GM12878 (cell line): ENCODE results near the gene SRSF8. TPM values are rescaled to one million over a fixed set of nuclear protein-coding genes. Genes with fewer than 3 reads are reported as not detected.

Source experiments
- ATAC-seq: fragments of 200-7000 bp; cut with Tn5 transposase; 3 replicates; pipeline ENCODE4 v1.9.1; 2020; ENCODE audit warnings: mild to moderate bottlenecking, moderate library complexity
- BruUV-seq: library from RNA; stranded (reverse); fragments of 400-500 nt; replicated peaks from 2 replicates; lab custom pipeline; 2021; lab: Mats Ljungman, UMichigan
- CTCF ChIA-PET: fragments of 300-600 bp; sonication (Branson Sonifier 250); formaldehyde crosslinking; extraction: SDS; loops from one replicate; lab custom pipeline; 2021; ENCODE audit warnings: inconsistent platforms; lab: Yijun Ruan, JAX
- POLR2A ChIA-PET: fragments of 350-600 bp; formaldehyde crosslinking; extraction: SDS; loops from one replicate; lab custom pipeline; 2021; ENCODE audit warnings: inconsistent platforms; lab: Charles Lee
- RAD21 ChIA-PET: fragments of 300-600 bp; sonication (Branson Sonifier 250); formaldehyde crosslinking; loops from one replicate; lab custom pipeline; 2023; ENCODE audit warnings: antibody characterized with exemption; ENCODE audit not compliant: unreplicated experiment; lab: Charles Lee
- SMC1A ChIA-PET: fragments of 300-600 bp; sonication (Branson Sonifier 250); formaldehyde crosslinking; loops from one replicate; lab custom pipeline; 2023; ENCODE audit not compliant: unreplicated experiment, uncharacterized antibody; lab: Charles Lee
- DNase-seq: peaks from one replicate; pipeline ENCODE4 v3.0.0-alpha.2; 2011; ENCODE audit warnings: low read depth, low spot score
- FAIRE-seq: peaks from 3 replicates; lab custom pipeline; 2011; peaks lifted over from hg19 to GRCh38; lab: Jason Lieb, UNC
- H2AFZ ChIP-seq: 2 replicates; pipeline ENCODE4 v1.6.0; 2011; ENCODE audit warnings: low read depth, low read length, control low read depth; ENCODE audit not compliant: control insufficient read depth
- H3K27ac ChIP-seq: 2 replicates; pipeline ENCODE4 v1.5.1; 2011; ENCODE audit warnings: control low read depth; ENCODE audit not compliant: control insufficient read depth, insufficient read depth
- H3K27me3 ChIP-seq, 2 experiments: replicated peaks in 1 of 2; 2 replicates each; pipeline versions ENCODE4 v1.6.0 to v1.6.1; 2011; ENCODE audit warnings: low read length in 1 of 2; ENCODE audit not compliant: control insufficient read depth in 2 of 2, insufficient read depth in 2 of 2
- H3K36me3 ChIP-seq, 2 experiments: 2 replicates each; pipeline ENCODE4 v1.5.1; 2011; ENCODE audit warnings: low read length in 1 of 2; ENCODE audit not compliant: control insufficient read depth in 2 of 2, insufficient read depth in 2 of 2
- H3K4me1 ChIP-seq: 2 replicates; pipeline ENCODE4 v1.6.1; 2011; ENCODE audit warnings: mild to moderate bottlenecking, low read length, moderate library complexity, mixed read lengths; ENCODE audit not compliant: control insufficient read depth, insufficient read depth
- H3K4me2 ChIP-seq: 2 replicates; pipeline ENCODE4 v1.6.0; 2011; ENCODE audit warnings: control low read depth; ENCODE audit not compliant: control insufficient read depth, insufficient read depth
- H3K4me3 ChIP-seq: fragments of 200-600 bp; sonication (generic); 2 replicates; pipeline ENCODE4 v1.5.1; 2016
- H3K79me2 ChIP-seq: 2 replicates; pipeline ENCODE4 v1.6.0; 2011; ENCODE audit warnings: low read length; ENCODE audit not compliant: control insufficient read depth, insufficient read depth
- H3K9ac ChIP-seq: 2 replicates; pipeline ENCODE4 v1.8.0; 2011; ENCODE audit warnings: low read length, control low read depth, mixed read lengths; ENCODE audit not compliant: control insufficient read depth, insufficient read depth
- H3K9me3 ChIP-seq: replicated peaks from 3 replicates; pipeline ENCODE4 v1.5.1; 2011; ENCODE audit warnings: mild to moderate bottlenecking, low read length; ENCODE audit not compliant: control insufficient read depth, insufficient read depth
- H4K20me1 ChIP-seq: 2 replicates; pipeline ENCODE4 v1.6.0; 2011; ENCODE audit not compliant: control insufficient read depth, insufficient read depth
- BMI1 ChIP-seq: fragments of 450-650 bp; IDR thresholded peaks from 2 replicates; pipeline ENCODE4 v1.6.1; 2016; ENCODE audit warnings: mild to moderate bottlenecking, moderate library complexity, borderline replicate concordance
- CHD2 ChIP-seq: IDR thresholded peaks from 2 replicates; pipeline ENCODE4 v1.6.1; 2011; ENCODE audit warnings: low read depth, low read length, improper control_type of control experiment, borderline replicate concordance
- CUX1 ChIP-seq: IDR thresholded peaks from 2 replicates; pipeline ENCODE4 v1.6.1; 2012; ENCODE audit warnings: improper control_type of control experiment, low read depth, low read length; ENCODE audit not compliant: insufficient replicate concordance
- GABPA ChIP-seq: IDR thresholded peaks from 2 replicates; pipeline ENCODE4 v1.6.1; 2014; ENCODE audit warnings: antibody characterized with exemption, low read depth, mild to moderate bottlenecking, inconsistent platforms
- PML ChIP-seq: IDR thresholded peaks from 2 replicates; pipeline ENCODE4 v1.6.1; 2012; ENCODE audit warnings: low read length, inconsistent platforms
- SIN3A ChIP-seq: IDR thresholded peaks from 2 replicates; pipeline ENCODE4 v1.6.1; 2012; ENCODE audit warnings: low read depth, low read length, improper control_type of control experiment
- WRNIP1 ChIP-seq: IDR thresholded peaks from 2 replicates; pipeline ENCODE4 v1.6.1; 2011; ENCODE audit warnings: low read depth, low read length, improper control_type of control experiment, borderline replicate concordance
- WGBS: methylation state at CpG from one replicate; pipeline ENCODE4 v1.1.6; 2016; ENCODE audit warnings: low lambda C conversion rate; ENCODE audit not compliant: insufficient replicate concordance, insufficient coverage; ENCODE audit errors: missing lambda C conversion rate; 5-methylcytosine and 5-hydroxymethylcytosine counted together
- in situ Hi-C: fragments of 300-500 bp; cut with MboI; formaldehyde crosslinking; loops from 9 replicates; pipeline ENCODE4 v1.14.3; 2018; ENCODE audit warnings: mixed read lengths
- intact Hi-C: fragments of 100-400 bp; cut with micrococcal nuclease; formaldehyde crosslinking; loops from one replicate; pipeline ENCODE4 v1.14.2; 2022; ENCODE audit not compliant: unreplicated experiment
- polyA plus RNA-seq, 11 experiments: library from polyadenylated mRNA; depleted of rRNA in 4 of 11; unstranded in 6 of 11; stranded (reverse) in 5 of 11; fragments of >200 nt; fragmentation: Nextera tagmentation in 4 of 11; fragmentation: Illumina TruSeq in 1 of 11; extraction: Ambion mirVana in 4 of 11; extraction: Trizol in 1 of 11; gene quantifications; 1 replicate in 1 of 11; 2 replicates in 10 of 11; pipeline versions ENCODE4 v1.2.1 to v1.2.3, GENCODE V29; 2011 to 2016; ENCODE audit warnings: inconsistent platforms in 2 of 11, missing spikeins in 2 of 11, low read depth in 1 of 11
- total RNA-seq, 4 experiments: library from RNA; depleted of rRNA in 3 of 4; stranded (reverse); fragments of >200 nt in 3 of 4; fragmentation: Illumina TruSeq in 1 of 4; extraction: Trizol in 1 of 4; gene quantifications; 2 replicates each; pipeline versions ENCODE4 v1.2.1 to v1.2.3, GENCODE V29; 2013 to 2021
- TF ChIP-seq, protein P1 (sequence below): fragments of 450-650 bp; IDR thresholded peaks from 2 replicates; pipeline ENCODE4 v1.6.1; 2017; ENCODE audit warnings: antibody characterized with exemption, mild to moderate bottlenecking, moderate library complexity

Gene SRSF8
- total and polyA plus RNA-seq, 10 of the 15 experiments (the other 5 are each of a cell fraction or from before 2014, with no cell fraction given), result 14.2 to 43.1 (median 27.1) TPM

GRCh38 chr11:95100191-95100648 is 33.5 kb downstream of the SRSF8 start (continued):
- no peak for TF ChIP-seq CUX1

- ChIA-PET CTCF (interaction anchor here (0.9 to 13.7 kb wide), 4 partner anchors 9 to 604 kb away, joined by 3 to 296 read pairs (median 22); partner anchors contain the start of genes ENDOD1 and SRSF8), SMC1A (interaction anchor here (0.7 to 17.5 kb wide), 5 partner anchors 10 to 54 kb away, joined by 3 to 315 read pairs (median 4); partner anchors contain the start of gene SRSF8), RAD21 (interaction anchor here (1.5 to 2.0 kb wide), 2 partner anchors 16 to 32 kb away, joined by 5 read pairs; no protein-coding TSS in a partner anchor), POLR2A (interaction anchor here (2.4 to 3.6 kb wide), 2 partner anchors 8 to 11 kb away, joined by 14 to 19 read pairs; partner anchors contain the start of gene ENDOD1)
- Histone ChIP-seq H2AFZ (no peak overlapping the region), H3K36me3 (no peaks in the 10 kb centered on the region), H3K4me2 (no peak overlapping the region), H3K4me3 (no peak overlapping the region), H4K20me1 (no peaks in the 10 kb centered on the region), H3K79me2 (peaks cover 2% of the 10 kb centered on the region), H3K27ac (no peak overlapping the region), H3K9me3 (no peaks in the 10 kb centered on the region), H3K9ac (no peak overlapping the region), H3K4me1 (peaks cover 14% of the 10 kb centered on the region), H3K27me3 (no peaks in the 10 kb centered on the region)
- in situ Hi-C loops (no loop called here), intact Hi-C loops (no loop called here)
- no TSS peak for BruUV-seq
- ATAC-seq (no peak), FAIRE-seq (no peak), DNase-seq (no peak)
- WGBS, result 93% methylated on average over 6 of the region's 6 CpGs
- TF ChIP-seq SIN3A (no peak), BMI1 (no peak), GABPA (no peak), CHD2 (no peak), PML (no peak), WRNIP1 (no peak)
- TF ChIP-seq, protein P1, sequence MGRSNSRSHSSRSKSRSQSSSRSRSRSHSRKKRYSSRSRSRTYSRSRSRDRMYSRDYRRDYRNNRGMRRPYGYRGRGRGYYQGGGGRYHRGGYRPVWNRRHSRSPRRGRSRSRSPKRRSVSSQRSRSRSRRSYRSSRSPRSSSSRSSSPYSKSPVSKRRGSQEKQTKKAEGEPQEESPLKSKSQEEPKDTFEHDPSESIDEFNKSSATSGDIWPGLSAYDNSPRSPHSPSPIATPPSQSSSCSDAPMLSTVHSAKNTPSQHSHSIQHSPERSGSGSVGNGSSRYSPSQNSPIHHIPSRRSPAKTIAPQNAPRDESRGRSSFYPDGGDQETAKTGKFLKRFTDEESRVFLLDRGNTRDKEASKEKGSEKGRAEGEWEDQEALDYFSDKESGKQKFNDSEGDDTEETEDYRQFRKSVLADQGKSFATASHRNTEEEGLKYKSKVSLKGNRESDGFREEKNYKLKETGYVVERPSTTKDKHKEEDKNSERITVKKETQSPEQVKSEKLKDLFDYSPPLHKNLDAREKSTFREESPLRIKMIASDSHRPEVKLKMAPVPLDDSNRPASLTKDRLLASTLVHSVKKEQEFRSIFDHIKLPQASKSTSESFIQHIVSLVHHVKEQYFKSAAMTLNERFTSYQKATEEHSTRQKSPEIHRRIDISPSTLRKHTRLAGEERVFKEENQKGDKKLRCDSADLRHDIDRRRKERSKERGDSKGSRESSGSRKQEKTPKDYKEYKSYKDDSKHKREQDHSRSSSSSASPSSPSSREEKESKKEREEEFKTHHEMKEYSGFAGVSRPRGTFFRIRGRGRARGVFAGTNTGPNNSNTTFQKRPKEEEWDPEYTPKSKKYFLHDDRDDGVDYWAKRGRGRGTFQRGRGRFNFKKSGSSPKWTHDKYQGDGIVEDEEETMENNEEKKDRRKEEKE, result no peak
These were observed 34.3 kb downstream of the SRSF8 start for GRCh38 chr11:95100856-95101507.
